ENCODE data around the gene STMN3.

STMN3 gene

DNA sequence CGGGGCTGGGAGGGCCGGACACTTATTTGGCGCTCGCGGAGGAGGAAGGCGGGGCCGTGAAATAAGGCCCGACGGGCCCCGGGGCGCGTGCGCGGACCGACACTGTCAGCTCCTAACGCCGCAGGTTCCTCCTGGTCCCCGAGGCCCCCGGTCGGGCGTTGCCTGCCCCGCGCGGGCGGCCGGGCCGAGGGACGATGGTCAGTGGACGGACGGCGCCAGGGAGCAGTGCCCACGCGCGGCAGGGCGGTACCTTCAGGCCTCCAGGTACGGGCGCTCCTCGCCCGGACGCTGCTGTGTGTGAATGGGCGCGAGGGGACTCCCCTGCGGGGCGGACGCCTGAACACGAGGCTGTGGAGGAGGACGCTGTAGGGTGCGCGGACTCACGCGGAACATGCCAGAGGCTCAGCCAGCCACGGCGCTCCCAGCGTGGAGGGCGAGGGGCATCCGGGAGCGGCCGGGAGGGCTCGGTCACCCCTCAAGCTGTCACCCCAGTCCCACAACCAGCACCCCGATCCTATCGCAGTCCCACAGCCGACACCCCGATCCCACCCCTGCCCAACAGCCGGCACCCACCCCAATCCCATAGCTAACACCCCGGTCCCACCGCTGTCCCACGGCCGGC, 26.0 kb downstream of the STMN3 start (continued):
- TF ChIP-seq, protein P1, sequence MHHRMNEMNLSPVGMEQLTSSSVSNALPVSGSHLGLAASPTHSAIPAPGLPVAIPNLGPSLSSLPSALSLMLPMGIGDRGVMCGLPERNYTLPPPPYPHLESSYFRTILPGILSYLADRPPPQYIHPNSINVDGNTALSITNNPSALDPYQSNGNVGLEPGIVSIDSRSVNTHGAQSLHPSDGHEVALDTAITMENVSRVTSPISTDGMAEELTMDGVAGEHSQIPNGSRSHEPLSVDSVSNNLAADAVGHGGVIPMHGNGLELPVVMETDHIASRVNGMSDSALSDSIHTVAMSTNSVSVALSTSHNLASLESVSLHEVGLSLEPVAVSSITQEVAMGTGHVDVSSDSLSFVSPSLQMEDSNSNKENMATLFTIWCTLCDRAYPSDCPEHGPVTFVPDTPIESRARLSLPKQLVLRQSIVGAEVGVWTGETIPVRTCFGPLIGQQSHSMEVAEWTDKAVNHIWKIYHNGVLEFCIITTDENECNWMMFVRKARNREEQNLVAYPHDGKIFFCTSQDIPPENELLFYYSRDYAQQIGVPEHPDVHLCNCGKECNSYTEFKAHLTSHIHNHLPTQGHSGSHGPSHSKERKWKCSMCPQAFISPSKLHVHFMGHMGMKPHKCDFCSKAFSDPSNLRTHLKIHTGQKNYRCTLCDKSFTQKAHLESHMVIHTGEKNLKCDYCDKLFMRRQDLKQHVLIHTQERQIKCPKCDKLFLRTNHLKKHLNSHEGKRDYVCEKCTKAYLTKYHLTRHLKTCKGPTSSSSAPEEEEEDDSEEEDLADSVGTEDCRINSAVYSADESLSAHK (tag by site-specific recombination; IDR thresholded peaks at IDR 0.05), result no peak
- TF ChIP-seq ZNF324 (tag by site-specific recombination; IDR thresholded peaks at IDR 0.05) (no peak), SP3 (tag by site-specific recombination; IDR thresholded peaks at IDR 0.05) (peak; percentile 51), KLF16 (tag by site-specific recombination; IDR thresholded peaks at IDR 0.05) (peak; percentile 89), BCL11B (tag by site-specific recombination; IDR thresholded peaks at IDR 0.05; ENCODE audit: low read depth) (no peak), ZBTB20 (tag by site-specific recombination; IDR thresholded peaks at IDR 0.05) (peak; percentile 91), ZNF10 (tag by site-specific recombination; IDR thresholded peaks at IDR 0.05) (0 out of 2 replicates have a peak, but pooled peaks have one; percentile 9), KLF9 (tag by site-specific recombination; IDR thresholded peaks at IDR 0.05; ENCODE audit: low read depth) (peak; percentile 65), GLI2 (tag by site-specific recombination; IDR thresholded peaks at IDR 0.05; ENCODE audit: borderline replicate concordance, low read depth) (no peak), ZNF391 (tag by site-specific recombination; IDR thresholded peaks at IDR 0.05; ENCODE audit: borderline replicate concordance, low read depth) (no peak), ZNF416 (tag by site-specific recombination; IDR thresholded peaks at IDR 0.05) (no peak), ZBTB7A (tag by site-specific recombination; IDR thresholded peaks at IDR 0.05; ENCODE audit: low read depth) (no peak), ZXDB (tag by site-specific recombination; IDR thresholded peaks at IDR 0.05) (peak; percentile 77), HOXC10 (CRISPR knock-in tag; IDR thresholded peaks at IDR 0.05) (0 out of 2 replicates have a peak, but pooled peaks have one; percentile 33), PRDM1 (tag by site-specific recombination; IDR thresholded peaks at IDR 0.05) (no peak), ZNF266 (tag by site-specific recombination; IDR thresholded peaks at IDR 0.05; ENCODE audit: low read depth) (no peak), GLIS1 (tag by site-specific recombination; IDR thresholded peaks at IDR 0.05) (peak; percentile 50), ZNF510 (tag by site-specific recombination; IDR thresholded peaks at IDR 0.05; ENCODE audit: insufficient replicate concordance) (no peak), SCRT2 (tag by site-specific recombination; IDR thresholded peaks at IDR 0.05) (peak; percentile 72; the same call in 1 of the 2 replicates), ZNF48 (tag by site-specific recombination; IDR thresholded peaks at IDR 0.05) (no peak), TRIM28 (IDR thresholded peaks at IDR 0.05; ENCODE audit: borderline replicate concordance, low read length) (no peak)
- TF ChIP-seq, protein P2, sequence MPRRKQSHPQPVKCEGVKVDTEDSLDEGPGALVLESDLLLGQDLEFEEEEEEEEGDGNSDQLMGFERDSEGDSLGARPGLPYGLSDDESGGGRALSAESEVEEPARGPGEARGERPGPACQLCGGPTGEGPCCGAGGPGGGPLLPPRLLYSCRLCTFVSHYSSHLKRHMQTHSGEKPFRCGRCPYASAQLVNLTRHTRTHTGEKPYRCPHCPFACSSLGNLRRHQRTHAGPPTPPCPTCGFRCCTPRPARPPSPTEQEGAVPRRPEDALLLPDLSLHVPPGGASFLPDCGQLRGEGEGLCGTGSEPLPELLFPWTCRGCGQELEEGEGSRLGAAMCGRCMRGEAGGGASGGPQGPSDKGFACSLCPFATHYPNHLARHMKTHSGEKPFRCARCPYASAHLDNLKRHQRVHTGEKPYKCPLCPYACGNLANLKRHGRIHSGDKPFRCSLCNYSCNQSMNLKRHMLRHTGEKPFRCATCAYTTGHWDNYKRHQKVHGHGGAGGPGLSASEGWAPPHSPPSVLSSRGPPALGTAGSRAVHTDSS (tag by site-specific recombination; IDR thresholded peaks at IDR 0.05), result no peak
- TF ChIP-seq, protein P3, sequence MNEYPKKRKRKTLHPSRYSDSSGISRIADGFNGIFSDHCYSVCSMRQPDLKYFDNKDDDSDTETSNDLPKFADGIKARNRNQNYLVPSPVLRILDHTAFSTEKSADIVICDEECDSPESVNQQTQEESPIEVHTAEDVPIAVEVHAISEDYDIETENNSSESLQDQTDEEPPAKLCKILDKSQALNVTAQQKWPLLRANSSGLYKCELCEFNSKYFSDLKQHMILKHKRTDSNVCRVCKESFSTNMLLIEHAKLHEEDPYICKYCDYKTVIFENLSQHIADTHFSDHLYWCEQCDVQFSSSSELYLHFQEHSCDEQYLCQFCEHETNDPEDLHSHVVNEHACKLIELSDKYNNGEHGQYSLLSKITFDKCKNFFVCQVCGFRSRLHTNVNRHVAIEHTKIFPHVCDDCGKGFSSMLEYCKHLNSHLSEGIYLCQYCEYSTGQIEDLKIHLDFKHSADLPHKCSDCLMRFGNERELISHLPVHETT (tag by site-specific recombination; IDR thresholded peaks at IDR 0.05), result no peak
- TF ChIP-seq, protein P4, sequence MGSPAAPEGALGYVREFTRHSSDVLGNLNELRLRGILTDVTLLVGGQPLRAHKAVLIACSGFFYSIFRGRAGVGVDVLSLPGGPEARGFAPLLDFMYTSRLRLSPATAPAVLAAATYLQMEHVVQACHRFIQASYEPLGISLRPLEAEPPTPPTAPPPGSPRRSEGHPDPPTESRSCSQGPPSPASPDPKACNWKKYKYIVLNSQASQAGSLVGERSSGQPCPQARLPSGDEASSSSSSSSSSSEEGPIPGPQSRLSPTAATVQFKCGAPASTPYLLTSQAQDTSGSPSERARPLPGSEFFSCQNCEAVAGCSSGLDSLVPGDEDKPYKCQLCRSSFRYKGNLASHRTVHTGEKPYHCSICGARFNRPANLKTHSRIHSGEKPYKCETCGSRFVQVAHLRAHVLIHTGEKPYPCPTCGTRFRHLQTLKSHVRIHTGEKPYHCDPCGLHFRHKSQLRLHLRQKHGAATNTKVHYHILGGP (tag by site-specific recombination; IDR thresholded peaks at IDR 0.05), result no peak
- TF ChIP-seq, protein P5, sequence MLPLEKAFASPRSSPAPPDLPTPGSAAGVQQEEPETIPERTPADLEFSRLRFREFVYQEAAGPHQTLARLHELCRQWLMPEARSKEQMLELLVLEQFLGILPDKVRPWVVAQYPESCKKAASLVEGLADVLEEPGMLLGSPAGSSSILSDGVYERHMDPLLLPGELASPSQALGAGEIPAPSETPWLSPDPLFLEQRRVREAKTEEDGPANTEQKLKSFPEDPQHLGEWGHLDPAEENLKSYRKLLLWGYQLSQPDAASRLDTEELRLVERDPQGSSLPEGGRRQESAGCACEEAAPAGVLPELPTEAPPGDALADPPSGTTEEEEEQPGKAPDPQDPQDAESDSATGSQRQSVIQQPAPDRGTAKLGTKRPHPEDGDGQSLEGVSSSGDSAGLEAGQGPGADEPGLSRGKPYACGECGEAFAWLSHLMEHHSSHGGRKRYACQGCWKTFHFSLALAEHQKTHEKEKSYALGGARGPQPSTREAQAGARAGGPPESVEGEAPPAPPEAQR (tag by site-specific recombination; IDR thresholded peaks at IDR 0.05), result no peak
- TF ChIP-seq, protein P6, sequence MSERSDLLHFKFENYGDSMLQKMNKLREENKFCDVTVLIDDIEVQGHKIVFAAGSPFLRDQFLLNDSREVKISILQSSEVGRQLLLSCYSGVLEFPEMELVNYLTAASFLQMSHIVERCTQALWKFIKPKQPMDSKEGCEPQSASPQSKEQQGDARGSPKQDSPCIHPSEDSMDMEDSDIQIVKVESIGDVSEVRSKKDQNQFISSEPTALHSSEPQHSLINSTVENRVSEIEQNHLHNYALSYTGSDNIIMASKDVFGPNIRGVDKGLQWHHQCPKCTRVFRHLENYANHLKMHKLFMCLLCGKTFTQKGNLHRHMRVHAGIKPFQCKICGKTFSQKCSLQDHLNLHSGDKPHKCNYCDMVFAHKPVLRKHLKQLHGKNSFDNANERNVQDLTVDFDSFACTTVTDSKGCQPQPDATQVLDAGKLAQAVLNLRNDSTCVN (tag by site-specific recombination; optimal IDR thresholded peaks at IDR 0.05), result peak; percentile 96
- TF ChIP-seq, protein P7, sequence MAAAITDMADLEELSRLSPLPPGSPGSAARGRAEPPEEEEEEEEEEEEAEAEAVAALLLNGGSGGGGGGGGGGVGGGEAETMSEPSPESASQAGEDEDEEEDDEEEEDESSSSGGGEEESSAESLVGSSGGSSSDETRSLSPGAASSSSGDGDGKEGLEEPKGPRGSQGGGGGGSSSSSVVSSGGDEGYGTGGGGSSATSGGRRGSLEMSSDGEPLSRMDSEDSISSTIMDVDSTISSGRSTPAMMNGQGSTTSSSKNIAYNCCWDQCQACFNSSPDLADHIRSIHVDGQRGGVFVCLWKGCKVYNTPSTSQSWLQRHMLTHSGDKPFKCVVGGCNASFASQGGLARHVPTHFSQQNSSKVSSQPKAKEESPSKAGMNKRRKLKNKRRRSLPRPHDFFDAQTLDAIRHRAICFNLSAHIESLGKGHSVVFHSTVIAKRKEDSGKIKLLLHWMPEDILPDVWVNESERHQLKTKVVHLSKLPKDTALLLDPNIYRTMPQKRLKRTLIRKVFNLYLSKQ (tag by site-specific recombination; IDR thresholded peaks at IDR 0.05; ENCODE audit: borderline replicate concordance), result no peak
- TF ChIP-seq, protein P8, sequence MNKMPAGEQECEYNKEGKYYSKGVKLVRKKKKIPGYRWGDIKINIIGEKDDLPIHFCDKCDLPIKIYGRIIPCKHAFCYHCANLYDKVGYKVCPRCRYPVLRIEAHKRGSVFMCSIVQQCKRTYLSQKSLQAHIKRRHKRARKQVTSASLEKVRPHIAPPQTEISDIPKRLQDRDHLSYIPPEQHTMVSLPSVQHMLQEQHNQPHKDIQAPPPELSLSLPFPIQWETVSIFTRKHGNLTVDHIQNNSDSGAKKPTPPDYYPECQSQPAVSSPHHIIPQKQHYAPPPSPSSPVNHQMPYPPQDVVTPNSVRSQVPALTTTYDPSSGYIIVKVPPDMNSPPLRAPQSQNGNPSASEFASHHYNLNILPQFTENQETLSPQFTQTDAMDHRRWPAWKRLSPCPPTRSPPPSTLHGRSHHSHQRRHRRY (tag by site-specific recombination; IDR thresholded peaks at IDR 0.05), result no peak

Measured in HEK293 (cell line).